ENCODE results near the gene ATRIP.

GRCh38 chr3:48435223-48435595 is 11.3 kb upstream of the ATRIP start:
- TF ChIP-seq CTCF (IDR thresholded peaks at IDR 0.05) = no peak
- TF ChIP-seq EP300 (IDR thresholded peaks at IDR 0.05) = no peak
- no peak for TF ChIP-seq POLR2AphosphoS5 (IDR thresholded peaks at IDR 0.05)
- TF ChIP-seq POLR2A (IDR thresholded peaks at IDR 0.05) = no peak

Measured in stomach (tissue), 4 donors.